Large intestine (tissue), 1 donor: Measurements from ENCODE around the gene NLK. TPM values are rescaled to one million over a fixed set of nuclear protein-coding genes. Genes with fewer than 3 reads are reported as not detected.

ENCODE experiments used
- polyA plus RNA-seq: library from polyadenylated mRNA; unstranded; fragments of 120-200 nt; gene quantifications from one replicate; pipeline ENCODE4 v1.2.1, GENCODE V29; 2013

NLK gene
- polyA plus RNA-seq, 1 donor: 13.9 TPM

Other genes with a start within 250 kb of the NLK start
- gene NOS2, start 242.1 kb upstream of the NLK start, polyA plus RNA-seq: 1.3 TPM
- gene LYRM9, start 149.3 kb upstream of the NLK start, polyA plus RNA-seq: 13.2 TPM